GM19025 (cell line): ENCODE data around the gene TNFAIP3.

Source experiments
- ATAC-seq: cut with Tn5 transposase; IDR thresholded peaks from one replicate; pipeline ENCODE4 v1.9.1; 2021; ENCODE audit warnings: mild to moderate bottlenecking, low read depth, moderate library complexity; ENCODE audit not compliant: unreplicated experiment

TNFAIP3 gene

GRCh38 chr6:137862419-137863090 is 4.5 kb upstream of the TNFAIP3 start:
- no peak for ATAC-seq

GRCh38 chr6:137863091-137863797 is 3.8 kb upstream of the TNFAIP3 start:
- no peak for ATAC-seq

- ATAC-seq = no peak
Measured at GRCh38 chr6:137864812-137865508, 2.1 kb upstream of the TNFAIP3 start.

DNA sequence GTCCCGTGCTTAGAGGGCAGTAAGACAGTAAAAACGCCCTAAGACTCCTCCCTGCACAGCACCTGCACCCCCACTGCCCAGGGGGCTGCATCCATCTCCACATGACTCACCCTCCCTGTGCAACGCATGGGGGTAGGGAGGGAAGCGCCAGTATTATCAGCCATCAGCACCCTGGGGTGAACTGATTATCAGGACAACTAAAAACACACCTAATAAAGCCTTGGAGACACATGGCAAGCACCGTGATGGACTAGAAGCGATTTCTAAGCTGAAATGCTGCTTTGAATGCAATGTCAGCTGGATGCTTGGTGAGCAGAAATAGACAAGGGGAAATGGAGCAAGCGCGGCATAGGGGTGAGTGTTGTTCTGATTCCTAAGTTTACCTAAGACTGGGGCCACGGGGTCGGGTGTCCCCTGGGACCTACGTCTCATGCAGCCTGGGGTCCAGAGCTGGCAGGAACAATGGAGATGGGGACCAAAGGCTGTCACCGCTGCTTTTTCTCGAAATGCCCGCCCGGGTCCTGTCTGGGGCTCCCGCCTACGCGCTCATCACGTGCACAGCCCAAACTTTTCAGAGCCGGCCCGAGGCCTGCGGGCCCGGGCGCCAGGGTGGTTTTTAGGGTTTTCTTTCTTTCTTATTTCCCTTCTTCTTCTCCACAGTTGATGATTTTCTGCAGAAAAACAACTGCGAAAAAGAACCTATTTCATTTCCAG is 702 bp upstream of the TNFAIP3 start:
- peak; percentile 16 for ATAC-seq

DNA sequence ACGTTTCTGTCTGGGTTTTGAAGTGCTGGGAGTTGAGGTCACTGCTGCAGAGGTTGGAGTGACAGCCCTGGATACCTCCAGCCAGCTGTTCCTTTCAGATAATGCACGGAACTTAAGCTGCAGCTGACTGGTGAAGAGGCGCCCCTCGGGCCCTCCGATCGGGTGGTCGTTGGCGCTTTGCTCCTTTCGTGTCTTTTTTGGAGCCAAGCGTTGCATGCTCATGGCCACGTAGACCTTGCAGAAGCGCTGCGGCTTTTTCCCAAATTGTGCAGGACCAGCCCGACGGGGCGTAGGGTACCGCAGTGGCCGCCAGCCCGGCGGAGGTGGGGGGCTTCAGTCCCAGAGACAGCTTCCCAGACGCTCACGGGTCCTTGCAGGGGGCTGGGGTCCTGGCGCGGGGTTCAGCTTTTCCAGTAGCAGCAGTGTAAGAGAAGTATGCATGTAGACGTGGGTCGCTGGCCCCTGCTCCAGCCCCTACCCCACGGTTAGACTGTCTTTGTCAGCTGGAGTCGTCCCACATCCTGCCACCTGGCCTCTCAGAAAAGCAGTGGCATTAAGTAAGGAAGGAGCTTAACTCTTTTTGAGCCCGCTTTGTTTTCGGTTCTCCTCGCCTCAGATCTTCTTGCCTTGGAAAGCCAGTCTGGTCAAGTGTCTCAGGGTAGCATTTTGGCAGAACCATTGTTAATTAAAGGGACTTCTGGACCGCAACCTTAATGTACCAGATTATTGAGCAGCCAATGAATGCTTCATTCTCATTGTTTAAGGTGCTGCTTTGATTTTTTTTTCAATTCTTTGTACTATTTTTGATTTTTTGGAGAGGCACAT is 838 bp downstream of the TNFAIP3 start:
- no peak for ATAC-seq

DNA sequence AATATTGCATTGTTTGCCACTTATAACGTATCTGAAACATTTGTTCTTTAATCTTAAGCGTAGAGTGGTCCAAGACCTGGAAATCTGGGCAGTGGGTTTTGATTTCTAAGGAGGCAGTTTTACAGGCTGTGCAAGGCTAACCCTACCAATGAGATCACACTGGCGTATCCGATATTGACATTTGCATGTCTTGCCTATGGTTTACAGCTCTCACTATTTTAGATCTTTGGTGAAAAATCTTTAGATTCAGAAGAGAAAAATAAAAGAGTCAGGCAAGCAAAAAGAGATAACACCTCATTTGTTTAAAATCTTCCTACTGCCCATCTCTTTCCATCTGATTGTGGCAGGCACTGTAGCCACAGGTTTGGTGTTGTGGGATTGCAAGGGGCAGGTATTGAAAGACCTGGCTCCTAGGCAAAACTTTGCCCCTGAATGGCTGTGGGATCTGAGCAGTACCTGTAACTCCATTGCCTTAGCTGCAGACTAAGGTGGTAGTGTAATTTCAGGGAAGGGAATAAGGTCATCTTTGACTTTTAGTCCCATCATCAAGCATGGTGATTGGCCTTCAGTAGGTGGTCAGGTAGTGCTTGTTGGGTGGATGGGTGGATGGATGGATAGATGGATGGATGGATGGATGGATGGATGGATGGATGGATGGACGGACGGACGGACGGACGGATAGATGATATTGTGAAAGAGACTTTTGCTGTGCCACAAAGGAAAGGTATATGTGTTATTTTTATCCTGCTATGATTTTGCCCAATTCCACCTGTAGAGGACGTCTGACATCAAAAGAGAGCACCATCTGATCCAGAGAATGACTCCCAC is 1.9 kb downstream of the TNFAIP3 start:
- ATAC-seq = no peak

DNA sequence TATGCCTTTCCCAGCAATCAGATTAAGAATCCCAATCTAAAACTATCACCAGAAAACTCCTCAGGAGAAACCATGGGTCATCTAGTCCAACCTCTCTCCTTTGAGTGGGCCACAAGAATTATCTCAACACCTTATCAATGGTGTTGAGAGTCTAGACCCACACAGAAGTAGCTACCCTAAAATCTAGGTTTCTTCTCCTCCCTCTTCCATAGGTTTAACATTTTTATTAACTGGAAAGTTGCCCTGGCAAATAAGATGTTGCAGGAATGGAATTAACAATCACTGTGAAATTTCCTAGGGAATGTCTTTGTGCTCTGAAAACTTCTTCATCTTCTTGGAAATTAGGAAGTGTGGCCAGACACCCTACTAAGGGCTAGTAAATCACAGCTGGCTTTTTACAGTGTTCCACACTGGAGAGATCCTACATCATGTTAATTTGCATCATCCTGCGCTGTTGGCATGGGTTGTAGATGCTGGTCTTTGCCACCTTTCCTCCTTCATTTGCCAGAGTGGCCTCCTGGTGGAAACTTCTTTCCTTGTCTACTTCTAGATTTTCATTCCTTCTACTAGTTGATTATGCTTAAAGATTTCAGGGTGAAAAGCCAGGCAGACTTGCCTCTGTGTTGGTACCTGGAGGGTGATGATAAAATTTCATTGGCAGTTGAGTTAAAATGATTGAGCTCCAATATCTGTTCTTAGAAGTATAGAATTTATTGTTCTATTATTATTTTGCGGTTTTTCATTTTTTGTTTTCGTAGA is 2.7 kb downstream of the TNFAIP3 start:
- ATAC-seq = no peak

- ATAC-seq = no peak
Measured at GRCh38 chr6:137870308-137870644, 3.2 kb downstream of the TNFAIP3 start.

- ATAC-seq = peak; percentile 19
Measured at GRCh38 chr6:137870744-137871247, 3.7 kb downstream of the TNFAIP3 start.

DNA sequence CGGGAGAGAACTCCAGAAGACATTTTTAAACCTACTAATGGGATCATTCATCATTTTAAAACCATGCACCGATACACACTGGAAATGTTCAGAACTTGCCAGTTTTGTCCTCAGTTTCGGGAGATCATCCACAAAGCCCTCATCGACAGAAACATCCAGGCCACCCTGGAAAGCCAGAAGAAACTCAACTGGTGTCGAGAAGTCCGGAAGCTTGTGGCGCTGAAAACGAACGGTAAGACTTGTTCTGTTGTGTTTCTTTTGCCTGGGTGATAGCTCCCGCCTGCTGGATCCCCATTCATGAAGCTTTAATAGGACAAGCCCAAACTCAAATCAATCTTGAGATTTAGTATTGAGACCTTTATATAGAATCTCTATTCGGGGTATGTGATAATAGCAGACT is 4.2 kb downstream of the TNFAIP3 start:
- ATAC-seq = no peak

DNA sequence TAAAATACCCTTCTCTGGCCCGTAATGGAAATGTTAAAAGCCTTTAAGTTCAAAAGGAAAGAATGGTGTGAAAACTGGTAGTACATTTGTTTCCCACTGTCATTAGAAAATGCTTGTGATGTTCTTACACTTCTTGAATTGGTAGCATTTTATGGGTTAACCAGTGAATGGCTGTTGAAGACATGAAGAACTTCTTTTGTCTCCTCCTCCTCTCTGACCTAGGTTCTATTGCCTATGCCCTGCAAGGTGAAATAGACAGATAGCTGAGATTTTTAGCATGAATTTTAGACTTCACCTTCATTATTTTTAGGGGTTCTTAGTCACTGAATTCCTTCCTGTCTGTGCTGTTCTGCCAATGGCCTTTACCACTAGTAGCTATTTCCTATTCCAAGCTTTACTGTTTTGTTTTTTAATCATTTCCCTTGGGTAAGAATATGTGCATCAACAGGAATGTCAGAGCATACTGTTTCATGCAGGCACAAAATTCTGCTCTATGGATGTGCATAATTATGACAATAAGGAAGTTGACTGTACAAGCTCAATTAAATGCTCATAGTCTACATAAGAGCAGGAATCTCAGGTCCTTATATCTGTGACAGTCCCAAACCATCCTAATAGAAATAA is 4.9 kb downstream of the TNFAIP3 start:
- no peak for ATAC-seq

- no peak for ATAC-seq
Measured at GRCh38 chr6:137872581-137873115, 5.6 kb downstream of the TNFAIP3 start.

- ATAC-seq = peak; percentile 38
Measured at GRCh38 chr6:137873273-137873762, 6.3 kb downstream of the TNFAIP3 start.

GRCh38 chr6:137874204-137875057 is 7.4 kb downstream of the TNFAIP3 start:
- no peak for ATAC-seq

- no peak for ATAC-seq
Measured at GRCh38 chr6:137875058-137875520, 8.0 kb downstream of the TNFAIP3 start.

GRCh38 chr6:137875606-137876005 is 8.5 kb downstream of the TNFAIP3 start:
- ATAC-seq = no peak

DNA sequence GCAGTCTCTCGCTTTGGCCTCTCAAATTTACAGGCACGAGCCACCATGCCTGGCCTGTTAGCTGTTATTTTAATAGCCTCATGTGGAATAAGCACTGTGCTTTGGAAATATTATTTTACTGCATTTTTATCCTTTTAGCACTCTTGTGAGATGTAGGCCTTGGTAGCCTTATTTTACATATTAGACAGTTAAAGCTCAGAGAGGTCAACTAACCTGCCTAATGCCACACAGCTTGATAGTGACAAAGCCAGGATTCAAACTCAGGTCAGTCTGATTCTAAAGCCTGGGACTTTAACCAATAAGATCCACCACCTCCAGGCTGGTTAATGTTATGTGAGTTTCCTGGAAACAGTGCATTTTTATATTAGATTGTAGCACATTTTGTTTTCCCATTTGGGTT is 9.5 kb downstream of the TNFAIP3 start:
- no peak for ATAC-seq
